Esophagus muscularis mucosa (tissue), 4 donors: ENCODE data around the gene NOCT.

ENCODE experiments used
- EP300 ChIP-seq: sonication (generic); formaldehyde crosslinking; IDR thresholded peaks from one replicate; pipeline ENCODE4 v1.6.1; 2017; ENCODE audit warnings: antibody characterized with exemption
- POLR2A ChIP-seq: fragments of 450-650 bp; IDR thresholded peaks from one replicate; pipeline ENCODE4 v1.6.1; 2017; ENCODE audit warnings: antibody characterized with exemption, moderate library complexity, mild to moderate bottlenecking, low read depth
- POLR2AphosphoS5 ChIP-seq, 2 donors: sonication (generic); formaldehyde crosslinking; IDR thresholded peaks; one replicate each; pipeline ENCODE4 v1.6.1; 2017; ENCODE audit warnings: antibody characterized with exemption in 2 of 2
- TF ChIP-seq, protein P1 (sequence below), 3 experiments: fragments of 200-600 bp in 2 of 3; fragments of 450-650 bp in 1 of 3; sonication (generic) in 2 of 3; IDR thresholded peaks; one replicate each; pipeline ENCODE4 v1.5.1; 2017 to 2019; ENCODE audit warnings: antibody characterized with exemption in 3 of 3, mild to moderate bottlenecking in 2 of 3, moderate library complexity in 1 of 3

DNA sequence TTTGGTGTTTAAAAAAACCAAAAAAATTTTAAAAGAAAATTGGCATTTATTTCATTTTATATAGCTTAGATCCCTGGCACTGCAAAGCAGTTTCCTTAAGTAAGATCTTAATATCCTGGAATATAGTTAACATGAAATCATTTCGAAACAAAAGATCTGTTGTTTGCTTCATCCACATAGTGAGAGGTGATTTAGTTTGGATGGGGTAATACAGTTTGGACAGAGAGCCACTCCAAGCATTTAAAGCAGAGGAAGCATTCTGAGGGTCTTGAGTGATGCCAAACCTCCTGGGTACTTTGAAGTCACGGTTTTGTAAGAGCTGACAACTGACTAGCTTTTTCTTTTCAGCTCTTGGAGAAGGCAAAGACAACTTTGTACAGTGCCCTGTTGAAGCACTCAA, 28.7 kb downstream of the NOCT start:
- TF ChIP-seq, protein P1, sequence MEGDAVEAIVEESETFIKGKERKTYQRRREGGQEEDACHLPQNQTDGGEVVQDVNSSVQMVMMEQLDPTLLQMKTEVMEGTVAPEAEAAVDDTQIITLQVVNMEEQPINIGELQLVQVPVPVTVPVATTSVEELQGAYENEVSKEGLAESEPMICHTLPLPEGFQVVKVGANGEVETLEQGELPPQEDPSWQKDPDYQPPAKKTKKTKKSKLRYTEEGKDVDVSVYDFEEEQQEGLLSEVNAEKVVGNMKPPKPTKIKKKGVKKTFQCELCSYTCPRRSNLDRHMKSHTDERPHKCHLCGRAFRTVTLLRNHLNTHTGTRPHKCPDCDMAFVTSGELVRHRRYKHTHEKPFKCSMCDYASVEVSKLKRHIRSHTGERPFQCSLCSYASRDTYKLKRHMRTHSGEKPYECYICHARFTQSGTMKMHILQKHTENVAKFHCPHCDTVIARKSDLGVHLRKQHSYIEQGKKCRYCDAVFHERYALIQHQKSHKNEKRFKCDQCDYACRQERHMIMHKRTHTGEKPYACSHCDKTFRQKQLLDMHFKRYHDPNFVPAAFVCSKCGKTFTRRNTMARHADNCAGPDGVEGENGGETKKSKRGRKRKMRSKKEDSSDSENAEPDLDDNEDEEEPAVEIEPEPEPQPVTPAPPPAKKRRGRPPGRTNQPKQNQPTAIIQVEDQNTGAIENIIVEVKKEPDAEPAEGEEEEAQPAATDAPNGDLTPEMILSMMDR (IDR thresholded peaks at IDR 0.05): no peak
- TF ChIP-seq POLR2A (no peak), POLR2AphosphoS5 (IDR thresholded peaks at IDR 0.05) (no peak), EP300 (no peak)
